HepG2 (cell line): ENCODE data around the gene GSTA5. TPM values are rescaled to one million over a fixed set of nuclear protein-coding genes. Genes with fewer than 3 reads are reported as not detected.

ENCODE experiments used
- CEBPG ChIP-seq: IDR thresholded peaks from 2 replicates; pipeline ENCODE4 v1.6.1; 2016
- CREM ChIP-seq, 2 experiments: sonication (generic) in 1 of 2; formaldehyde crosslinking in 1 of 2; IDR thresholded peaks; 2 replicates each; pipeline versions ENCODE4 v1.4.0 to v1.6.1; 2016 to 2020; ENCODE audit warnings: antibody characterized with exemption in 1 of 2, mild to moderate bottlenecking in 1 of 2, missing genetic modification reagents in 1 of 2
- REPIN1 ChIP-seq: sonication (generic); formaldehyde crosslinking; IDR thresholded peaks from 2 replicates; pipeline ENCODE4 v1.8.0; 2022; ENCODE audit warnings: missing genetic modification reagents, low read depth, mild to moderate bottlenecking, borderline replicate concordance
- TAF1 ChIP-seq: sonication (generic); formaldehyde crosslinking; IDR thresholded peaks from 2 replicates; pipeline ENCODE4 v1.4.0; 2020; ENCODE audit warnings: missing genetic modification reagents
- TEAD3 ChIP-seq: optimal IDR thresholded peaks from 2 replicates; pipeline ENCODE3; 2016; ENCODE audit warnings: borderline replicate concordance
- ZNF101 ChIP-seq: sonication (generic); formaldehyde crosslinking; IDR thresholded peaks from 2 replicates; pipeline ENCODE4 v1.4.0; 2020; ENCODE audit warnings: mild to moderate bottlenecking, low read depth, missing genetic modification reagents, borderline replicate concordance
- ZNF792 ChIP-seq: IDR thresholded peaks from 2 replicates; pipeline ENCODE4 v1.6.1; 2016
- polyA plus RNA-seq, 8 experiments: library from polyadenylated mRNA; depleted of rRNA in 3 of 8; stranded (reverse) in 7 of 8; unstranded in 1 of 8; fragments of >200 nt; fragmentation: Illumina TruSeq in 4 of 8; extraction: Trizol in 4 of 8; gene quantifications; 2 replicates each; pipeline versions ENCODE4 v1.2.1 to v1.2.3, GENCODE V29; 2011 to 2016; ENCODE audit warnings: low read depth in 4 of 8, missing spikeins in 1 of 8, mixed read lengths in 1 of 8; ENCODE audit not compliant: insufficient read depth in 1 of 8
- total RNA-seq, 5 experiments: library from RNA; depleted of rRNA; stranded (reverse); fragments of >200 nt; fragmentation: Illumina TruSeq; extraction: Trizol; gene quantifications; 2 replicates each; pipeline ENCODE4 v1.2.3, GENCODE V29; 2016; ENCODE audit warnings: low read depth in 1 of 5
- TF ChIP-seq, protein P1 (sequence below): conservative IDR thresholded peaks from 2 replicates; pipeline ENCODE4 v1.6.1; 2018; ENCODE audit warnings: missing genetic modification reagents
- TF ChIP-seq, protein P2 (sequence below): sonication (generic); formaldehyde crosslinking; IDR thresholded peaks from 2 replicates; pipeline ENCODE4 v1.5.1; 2020; ENCODE audit warnings: mild to moderate bottlenecking, missing genetic modification reagents
- TF ChIP-seq, protein P3 (sequence below): IDR thresholded peaks from 2 replicates; pipeline ENCODE4 v1.4.0; 2020; ENCODE audit warnings: mild to moderate bottlenecking, missing genetic modification reagents
- TF ChIP-seq, protein P4 (sequence below): sonication (generic); formaldehyde crosslinking; IDR thresholded peaks from 2 replicates; pipeline ENCODE4 v1.9.0; 2021; ENCODE audit warnings: missing genetic modification reagents, borderline replicate concordance
- TF ChIP-seq, protein P5 (sequence below): sonication (generic); formaldehyde crosslinking; IDR thresholded peaks from 2 replicates; pipeline ENCODE4 v1.4.0; 2020; ENCODE audit warnings: missing genetic modification reagents, borderline replicate concordance

The GSTA5 gene
- total and polyA plus RNA-seq, 2 of the 13 experiments (the other 11 are each of a cell fraction or from before 2014, with no cell fraction given) = not detected

DNA sequence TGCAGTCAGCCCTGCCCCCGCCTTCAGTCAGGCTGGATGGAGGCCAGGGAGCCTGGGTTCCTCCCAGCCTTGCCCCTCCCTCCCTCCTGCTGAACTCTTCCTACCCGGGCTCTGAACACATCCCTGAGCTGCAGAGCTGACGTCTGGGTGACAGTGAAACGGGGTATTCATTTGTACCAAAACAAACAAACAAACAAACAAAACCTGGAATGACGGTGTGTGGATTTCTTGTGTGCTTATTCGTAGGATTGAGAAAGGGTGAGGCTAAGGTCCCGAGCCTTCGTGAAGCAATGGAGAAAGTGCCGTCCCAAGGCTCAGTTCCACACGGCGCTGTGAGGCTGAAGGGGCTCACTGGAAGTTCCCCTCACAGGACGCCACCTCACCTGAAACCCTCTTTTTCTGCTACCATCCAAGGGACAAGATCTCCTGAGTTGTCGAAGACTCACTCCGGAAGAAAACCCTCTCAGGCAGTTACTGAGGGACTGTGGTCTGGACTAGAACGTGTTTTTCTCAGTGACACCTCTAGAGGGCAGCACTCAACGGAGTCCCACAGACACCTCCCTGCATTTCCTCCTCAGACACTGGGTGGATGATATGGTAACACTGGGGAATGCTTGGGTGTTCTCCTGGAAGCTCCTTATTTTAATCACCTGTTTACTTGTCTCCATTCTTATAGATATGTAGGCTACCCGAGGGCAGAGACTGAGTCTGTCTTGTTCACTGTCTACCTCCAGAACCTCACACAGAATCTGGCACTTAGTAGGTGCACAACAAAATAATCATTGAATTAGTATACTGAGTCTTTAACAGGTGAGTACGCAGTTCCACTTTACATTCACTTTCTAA, 41.6 kb upstream of the GSTA5 start (continued):
- TF ChIP-seq TEAD3 (CRISPR knock-in tag) = peak; percentile 63
- no peak; the same call in 1 of the 2 replicates for TF ChIP-seq CEBPG
- TF ChIP-seq, protein P1, sequence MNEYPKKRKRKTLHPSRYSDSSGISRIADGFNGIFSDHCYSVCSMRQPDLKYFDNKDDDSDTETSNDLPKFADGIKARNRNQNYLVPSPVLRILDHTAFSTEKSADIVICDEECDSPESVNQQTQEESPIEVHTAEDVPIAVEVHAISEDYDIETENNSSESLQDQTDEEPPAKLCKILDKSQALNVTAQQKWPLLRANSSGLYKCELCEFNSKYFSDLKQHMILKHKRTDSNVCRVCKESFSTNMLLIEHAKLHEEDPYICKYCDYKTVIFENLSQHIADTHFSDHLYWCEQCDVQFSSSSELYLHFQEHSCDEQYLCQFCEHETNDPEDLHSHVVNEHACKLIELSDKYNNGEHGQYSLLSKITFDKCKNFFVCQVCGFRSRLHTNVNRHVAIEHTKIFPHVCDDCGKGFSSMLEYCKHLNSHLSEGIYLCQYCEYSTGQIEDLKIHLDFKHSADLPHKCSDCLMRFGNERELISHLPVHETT = no peak
- no peak; the same call in 1 of the 2 replicates for TF ChIP-seq REPIN1 (CRISPR knock-in tag)
- TF ChIP-seq, protein P2, sequence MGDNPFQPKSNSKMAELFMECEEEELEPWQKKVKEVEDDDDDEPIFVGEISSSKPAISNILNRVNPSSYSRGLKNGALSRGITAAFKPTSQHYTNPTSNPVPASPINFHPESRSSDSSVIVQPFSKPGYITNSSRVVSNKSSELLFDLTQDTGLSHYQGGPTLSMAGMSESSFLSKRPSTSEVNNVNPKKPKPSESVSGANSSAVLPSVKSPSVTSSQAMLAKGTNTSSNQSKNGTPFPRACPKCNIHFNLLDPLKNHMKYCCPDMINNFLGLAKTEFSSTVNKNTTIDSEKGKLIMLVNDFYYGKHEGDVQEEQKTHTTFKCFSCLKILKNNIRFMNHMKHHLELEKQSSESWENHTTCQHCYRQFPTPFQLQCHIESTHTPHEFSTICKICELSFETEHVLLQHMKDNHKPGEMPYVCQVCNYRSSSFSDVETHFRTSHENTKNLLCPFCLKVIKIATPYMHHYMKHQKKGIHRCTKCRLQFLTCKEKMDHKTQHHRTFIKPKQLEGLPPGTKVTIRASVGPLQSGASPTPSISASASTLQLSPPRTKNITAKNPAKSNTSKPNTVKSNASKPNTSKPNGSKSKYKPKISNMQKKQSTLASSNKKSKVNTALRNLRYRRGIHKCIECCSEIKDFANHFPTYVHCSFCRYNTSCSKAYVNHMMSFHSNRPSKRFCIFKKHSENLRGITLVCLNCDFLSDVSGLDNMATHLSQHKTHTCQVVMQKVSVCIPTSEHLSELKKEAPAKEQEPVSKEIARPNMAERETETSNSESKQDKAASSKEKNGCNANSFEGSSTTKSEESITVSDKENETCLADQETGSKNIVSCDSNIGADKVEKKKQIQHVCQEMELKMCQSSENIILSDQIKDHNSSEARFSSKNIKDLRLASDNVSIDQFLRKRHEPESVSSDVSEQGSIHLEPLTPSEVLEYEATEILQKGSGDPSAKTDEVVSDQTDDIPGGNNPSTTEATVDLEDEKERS = 0 out of 2 replicates have a peak, but pooled peaks have one; percentile 34
- TF ChIP-seq ZNF101 (CRISPR knock-in tag) = no peak
- TF ChIP-seq CREM (IDR thresholded peaks at IDR 0.05) = no peak
- TF ChIP-seq CREM (CRISPR knock-in tag; IDR thresholded peaks at IDR 0.05) = no peak
- TF ChIP-seq, protein P3, sequence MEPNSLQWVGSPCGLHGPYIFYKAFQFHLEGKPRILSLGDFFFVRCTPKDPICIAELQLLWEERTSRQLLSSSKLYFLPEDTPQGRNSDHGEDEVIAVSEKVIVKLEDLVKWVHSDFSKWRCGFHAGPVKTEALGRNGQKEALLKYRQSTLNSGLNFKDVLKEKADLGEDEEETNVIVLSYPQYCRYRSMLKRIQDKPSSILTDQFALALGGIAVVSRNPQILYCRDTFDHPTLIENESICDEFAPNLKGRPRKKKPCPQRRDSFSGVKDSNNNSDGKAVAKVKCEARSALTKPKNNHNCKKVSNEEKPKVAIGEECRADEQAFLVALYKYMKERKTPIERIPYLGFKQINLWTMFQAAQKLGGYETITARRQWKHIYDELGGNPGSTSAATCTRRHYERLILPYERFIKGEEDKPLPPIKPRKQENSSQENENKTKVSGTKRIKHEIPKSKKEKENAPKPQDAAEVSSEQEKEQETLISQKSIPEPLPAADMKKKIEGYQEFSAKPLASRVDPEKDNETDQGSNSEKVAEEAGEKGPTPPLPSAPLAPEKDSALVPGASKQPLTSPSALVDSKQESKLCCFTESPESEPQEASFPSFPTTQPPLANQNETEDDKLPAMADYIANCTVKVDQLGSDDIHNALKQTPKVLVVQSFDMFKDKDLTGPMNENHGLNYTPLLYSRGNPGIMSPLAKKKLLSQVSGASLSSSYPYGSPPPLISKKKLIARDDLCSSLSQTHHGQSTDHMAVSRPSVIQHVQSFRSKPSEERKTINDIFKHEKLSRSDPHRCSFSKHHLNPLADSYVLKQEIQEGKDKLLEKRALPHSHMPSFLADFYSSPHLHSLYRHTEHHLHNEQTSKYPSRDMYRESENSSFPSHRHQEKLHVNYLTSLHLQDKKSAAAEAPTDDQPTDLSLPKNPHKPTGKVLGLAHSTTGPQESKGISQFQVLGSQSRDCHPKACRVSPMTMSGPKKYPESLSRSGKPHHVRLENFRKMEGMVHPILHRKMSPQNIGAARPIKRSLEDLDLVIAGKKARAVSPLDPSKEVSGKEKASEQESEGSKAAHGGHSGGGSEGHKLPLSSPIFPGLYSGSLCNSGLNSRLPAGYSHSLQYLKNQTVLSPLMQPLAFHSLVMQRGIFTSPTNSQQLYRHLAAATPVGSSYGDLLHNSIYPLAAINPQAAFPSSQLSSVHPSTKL (CRISPR knock-in tag) = peak; percentile 29; the same call in 1 of the 2 replicates
- TF ChIP-seq, protein P4, sequence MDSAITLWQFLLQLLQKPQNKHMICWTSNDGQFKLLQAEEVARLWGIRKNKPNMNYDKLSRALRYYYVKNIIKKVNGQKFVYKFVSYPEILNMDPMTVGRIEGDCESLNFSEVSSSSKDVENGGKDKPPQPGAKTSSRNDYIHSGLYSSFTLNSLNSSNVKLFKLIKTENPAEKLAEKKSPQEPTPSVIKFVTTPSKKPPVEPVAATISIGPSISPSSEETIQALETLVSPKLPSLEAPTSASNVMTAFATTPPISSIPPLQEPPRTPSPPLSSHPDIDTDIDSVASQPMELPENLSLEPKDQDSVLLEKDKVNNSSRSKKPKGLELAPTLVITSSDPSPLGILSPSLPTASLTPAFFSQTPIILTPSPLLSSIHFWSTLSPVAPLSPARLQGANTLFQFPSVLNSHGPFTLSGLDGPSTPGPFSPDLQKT (CRISPR knock-in tag) = no peak
- TF ChIP-seq TAF1 (CRISPR knock-in tag) = peak; percentile 15; the same call in 1 of the 2 replicates
- no peak for TF ChIP-seq ZNF792 (CRISPR knock-in tag)
- TF ChIP-seq, protein P5, sequence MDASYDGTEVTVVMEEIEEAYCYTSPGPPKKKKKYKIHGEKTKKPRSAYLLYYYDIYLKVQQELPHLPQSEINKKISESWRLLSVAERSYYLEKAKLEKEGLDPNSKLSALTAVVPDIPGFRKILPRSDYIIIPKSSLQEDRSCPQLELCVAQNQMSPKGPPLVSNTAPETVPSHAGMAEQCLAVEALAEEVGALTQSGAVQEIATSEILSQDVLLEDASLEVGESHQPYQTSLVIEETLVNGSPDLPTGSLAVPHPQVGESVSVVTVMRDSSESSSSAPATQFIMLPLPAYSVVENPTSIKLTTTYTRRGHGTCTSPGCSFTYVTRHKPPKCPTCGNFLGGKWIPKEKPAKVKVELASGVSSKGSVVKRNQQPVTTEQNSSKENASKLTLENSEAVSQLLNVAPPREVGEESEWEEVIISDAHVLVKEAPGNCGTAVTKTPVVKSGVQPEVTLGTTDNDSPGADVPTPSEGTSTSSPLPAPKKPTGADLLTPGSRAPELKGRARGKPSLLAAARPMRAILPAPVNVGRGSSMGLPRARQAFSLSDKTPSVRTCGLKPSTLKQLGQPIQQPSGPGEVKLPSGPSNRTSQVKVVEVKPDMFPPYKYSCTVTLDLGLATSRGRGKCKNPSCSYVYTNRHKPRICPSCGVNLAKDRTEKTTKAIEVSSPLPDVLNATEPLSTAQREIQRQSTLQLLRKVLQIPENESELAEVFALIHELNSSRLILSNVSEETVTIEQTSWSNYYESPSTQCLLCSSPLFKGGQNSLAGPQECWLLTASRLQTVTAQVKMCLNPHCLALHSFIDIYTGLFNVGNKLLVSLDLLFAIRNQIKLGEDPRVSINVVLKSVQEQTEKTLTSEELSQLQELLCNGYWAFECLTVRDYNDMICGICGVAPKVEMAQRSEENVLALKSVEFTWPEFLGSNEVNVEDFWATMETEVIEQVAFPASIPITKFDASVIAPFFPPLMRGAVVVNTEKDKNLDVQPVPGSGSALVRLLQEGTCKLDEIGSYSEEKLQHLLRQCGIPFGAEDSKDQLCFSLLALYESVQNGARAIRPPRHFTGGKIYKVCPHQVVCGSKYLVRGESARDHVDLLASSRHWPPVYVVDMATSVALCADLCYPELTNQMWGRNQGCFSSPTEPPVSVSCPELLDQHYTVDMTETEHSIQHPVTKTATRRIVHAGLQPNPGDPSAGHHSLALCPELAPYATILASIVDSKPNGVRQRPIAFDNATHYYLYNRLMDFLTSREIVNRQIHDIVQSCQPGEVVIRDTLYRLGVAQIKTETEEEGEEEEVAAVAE (CRISPR knock-in tag) = peak; percentile 58; the same call in 1 of the 2 replicates
